Epithelial cell of proximal tubule (primary cell): ENCODE data around the gene CACNA1S. TPM values are rescaled to one million over a fixed set of nuclear protein-coding genes. Genes with fewer than 3 reads are reported as not detected.

ENCODE experiments used
- DNase-seq: peaks from one replicate; pipeline ENCODE4 v3.0.0-alpha.2; 2011; ENCODE audit warnings: low read depth
- H3K4me3 ChIP-seq: 2 replicates; pipeline ENCODE4 v1.5.1; 2011; ENCODE audit warnings: low read depth, mild to moderate bottlenecking, low read length
- CTCF ChIP-seq: conservative IDR thresholded peaks from 2 replicates; pipeline ENCODE4 v1.5.1; 2012; ENCODE audit warnings: low read depth, mild to moderate bottlenecking, low read length
- total RNA-seq: library from RNA; depleted of rRNA; stranded (reverse); fragments of >200 nt; gene quantifications from 2 replicates; pipeline ENCODE4 v1.2.3, GENCODE V29; 2015

Gene CACNA1S
- total RNA-seq, 1 donor from 2014 or later, result not detected

- DNase-seq, result no peak
- no peak overlapping the region for H3K4me3 ChIP-seq
- TF ChIP-seq CTCF, result no peak
These were observed 112.6 kb downstream of the CACNA1S start for GRCh38 chr1:200999667-201000066.

GRCh38 chr1:200998323-200998722 lies 113.9 kb downstream of the CACNA1S start:
- no peak for DNase-seq
- H3K4me3 ChIP-seq, result no peak overlapping the region
- no peak for TF ChIP-seq CTCF

GRCh38 chr1:200992382-200993048 lies 119.7 kb downstream of the CACNA1S start:
- no peak for TF ChIP-seq CTCF
- H3K4me3 ChIP-seq, result no peak overlapping the region
- DNase-seq, result no peak

- no peak for TF ChIP-seq CTCF
- no peak overlapping the region for H3K4me3 ChIP-seq
- no peak for DNase-seq
These were observed 121.1 kb downstream of the CACNA1S start for GRCh38 chr1:200991097-200991614.

GRCh38 chr1:200990114-200990513 lies 122.1 kb downstream of the CACNA1S start:
- no peak for DNase-seq
- no peak overlapping the region for H3K4me3 ChIP-seq
- no peak for TF ChIP-seq CTCF

Other genes starting within 250 kb of the CACNA1S start
- gene GPR25, start 239.4 kb downstream of the CACNA1S start, total RNA-seq, result 0.65 TPM in 1 of 2 replicates, not detected in the other
- gene INAVA, start 217.5 kb downstream of the CACNA1S start, total RNA-seq, result 84.0 and 191 TPM in 2 replicates
- gene KIF21B, start 88.7 kb downstream of the CACNA1S start, total RNA-seq, result 12.0 and 13.3 TPM in 2 replicates
- gene ASCL5, start 14.8 kb upstream of the CACNA1S start, total RNA-seq, result not detected in 2 replicates
- gene TMEM9, start 42.0 kb upstream of the CACNA1S start, total RNA-seq, result 85.1 and 126 TPM in 2 replicates
- gene IGFN1, start 78.4 kb upstream of the CACNA1S start, total RNA-seq, result 0.14 and 0.86 TPM in 2 replicates
- 1.5 and 2.8 TPM in 2 replicates for gene PKP1, start 171.1 kb upstream of the CACNA1S start, total RNA-seq